Activated T-cell treated with anti-CD3 and anti-CD28 coated beads, Interleukin-2, amount 50 U/mL, for 1 hour (primary cell): ENCODE measurements around the gene SAMD10.
A peak's percentile ranks its signal among the peaks of the same experiment; 100 is the strongest.
"Not testable (repeated sequence)": the region's sequence is repeated elsewhere in the genome, so short reads cannot be mapped to it uniquely, and the experiment has no call there.

Experiments
- DNase-seq: peaks from one replicate; pipeline ENCODE4 v3.0.0-alpha.2; 2020

The SAMD10 gene

GRCh38 chr20:63979557-63980316 lies at the start of gene SAMD10:
SAMD10 (minus strand) TSS chr20:63979642; CDS start chr20:63979467, 175 bp downstream.
- DNase-seq = peak; percentile 70

DNA sequence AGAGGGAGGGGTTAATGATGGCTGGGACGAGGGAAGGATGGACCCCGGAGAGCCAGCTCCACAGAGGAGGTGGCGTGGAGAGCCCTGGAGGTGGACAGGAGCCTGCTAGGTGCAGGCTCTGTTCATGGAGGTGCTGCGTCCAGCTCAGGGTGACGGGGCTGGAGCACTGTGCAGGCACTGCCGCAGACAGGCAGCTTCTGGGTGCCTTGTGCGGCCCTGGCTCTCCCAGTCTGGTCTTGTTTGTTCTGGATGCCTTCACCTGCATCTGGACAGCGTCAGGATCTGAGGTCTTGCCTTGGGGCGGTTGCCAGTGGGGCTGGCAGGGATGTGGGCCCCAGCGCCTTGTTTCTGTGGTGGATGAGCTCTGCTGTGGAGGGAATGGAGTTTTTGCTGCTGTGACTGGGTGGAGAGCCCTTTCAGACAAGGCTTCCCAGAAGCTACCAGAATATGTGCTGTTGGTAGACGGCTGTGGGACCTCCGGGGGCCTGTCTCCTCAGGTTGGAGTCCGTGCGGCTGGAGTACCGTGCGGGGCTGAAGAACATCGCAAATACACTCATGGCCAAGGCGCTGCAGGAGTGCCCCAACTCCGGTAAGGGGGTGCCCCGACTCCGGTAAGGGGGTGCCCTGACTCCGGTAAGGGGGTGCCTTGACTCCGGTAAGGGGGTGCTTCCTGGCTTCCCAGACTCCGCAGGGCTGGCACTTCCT lies 48.7 kb upstream of the SAMD10 start:
- DNase-seq = no peak

- no peak for DNase-seq
Observed at GRCh38 chr20:64025826-64026412, 46.5 kb upstream of the SAMD10 start.

DNA sequence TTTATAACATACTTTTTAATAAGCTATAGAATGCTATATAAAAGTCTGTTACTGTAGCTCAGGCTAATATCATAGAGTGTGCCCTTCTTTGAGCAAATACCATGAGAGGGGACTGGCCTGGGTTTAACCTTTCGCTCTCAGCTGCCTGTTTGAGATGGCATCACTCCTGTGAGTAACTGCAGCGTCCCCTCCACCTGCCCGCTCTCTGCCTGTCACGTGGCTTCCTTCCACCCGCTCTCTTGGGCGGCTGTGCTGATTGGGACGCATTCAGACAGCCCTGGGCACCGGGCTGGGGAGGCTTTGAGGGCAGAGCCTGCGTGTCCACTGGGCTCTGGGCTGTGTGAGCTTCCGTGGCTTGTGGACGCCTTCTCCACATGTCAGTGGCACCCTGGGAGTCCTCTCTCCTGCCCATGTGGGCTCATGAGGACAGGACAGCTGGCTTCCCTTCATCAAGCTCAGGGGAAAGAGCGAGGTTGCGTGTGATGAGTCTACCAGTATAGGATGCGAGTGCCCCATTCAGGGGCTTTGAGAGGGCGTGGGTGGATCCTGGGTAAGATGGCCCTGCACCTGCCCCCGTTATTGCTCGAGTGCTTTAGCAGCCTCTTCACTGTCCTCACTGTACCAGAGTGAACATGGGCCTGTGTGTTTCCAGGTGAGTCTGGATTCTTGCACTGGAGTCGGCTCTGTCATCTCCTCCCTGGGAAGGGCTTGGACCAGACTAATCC lies 45.8 kb upstream of the SAMD10 start:
- DNase-seq = no peak

DNA sequence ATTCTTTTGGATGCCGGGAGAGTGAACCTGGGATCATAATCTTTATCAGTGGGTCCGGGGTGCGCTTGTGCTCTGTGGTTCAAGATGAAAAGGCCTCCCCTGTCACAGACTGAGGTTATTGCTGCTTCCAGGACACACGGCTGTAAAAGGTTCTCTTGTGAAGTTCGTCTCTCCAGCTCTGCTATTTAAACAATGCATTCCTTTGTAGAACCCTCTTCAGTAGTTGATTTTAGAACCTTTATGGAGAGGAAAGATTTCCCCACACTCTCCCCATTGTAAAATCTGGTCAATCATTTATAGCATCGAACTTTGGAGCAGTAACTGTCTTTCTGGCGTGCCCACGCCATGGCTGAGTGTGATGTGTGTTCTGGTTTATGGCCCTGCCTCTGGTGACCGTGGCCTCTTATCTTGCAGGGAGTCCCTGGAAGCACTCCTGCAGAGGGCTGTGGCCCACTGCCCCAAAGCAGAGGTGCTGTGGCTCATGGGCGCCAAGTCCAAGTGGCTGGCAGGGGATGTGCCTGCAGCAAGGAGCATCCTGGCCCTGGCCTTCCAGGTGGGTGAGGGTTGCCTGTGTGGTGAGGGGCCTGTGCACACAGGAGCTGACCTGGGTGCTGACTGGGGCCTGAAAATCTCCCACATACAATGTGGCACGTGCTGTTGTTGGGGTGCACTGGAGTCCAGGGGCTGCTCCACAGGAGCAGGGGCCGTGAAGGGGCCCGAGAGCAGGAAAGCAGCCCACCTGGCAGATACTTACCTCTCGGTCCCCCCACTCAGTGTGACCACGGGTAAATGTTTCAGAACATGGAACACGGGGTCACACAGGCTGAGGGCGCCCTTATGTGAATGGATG lies 44.9 kb upstream of the SAMD10 start:
- DNase-seq = no peak

DNA sequence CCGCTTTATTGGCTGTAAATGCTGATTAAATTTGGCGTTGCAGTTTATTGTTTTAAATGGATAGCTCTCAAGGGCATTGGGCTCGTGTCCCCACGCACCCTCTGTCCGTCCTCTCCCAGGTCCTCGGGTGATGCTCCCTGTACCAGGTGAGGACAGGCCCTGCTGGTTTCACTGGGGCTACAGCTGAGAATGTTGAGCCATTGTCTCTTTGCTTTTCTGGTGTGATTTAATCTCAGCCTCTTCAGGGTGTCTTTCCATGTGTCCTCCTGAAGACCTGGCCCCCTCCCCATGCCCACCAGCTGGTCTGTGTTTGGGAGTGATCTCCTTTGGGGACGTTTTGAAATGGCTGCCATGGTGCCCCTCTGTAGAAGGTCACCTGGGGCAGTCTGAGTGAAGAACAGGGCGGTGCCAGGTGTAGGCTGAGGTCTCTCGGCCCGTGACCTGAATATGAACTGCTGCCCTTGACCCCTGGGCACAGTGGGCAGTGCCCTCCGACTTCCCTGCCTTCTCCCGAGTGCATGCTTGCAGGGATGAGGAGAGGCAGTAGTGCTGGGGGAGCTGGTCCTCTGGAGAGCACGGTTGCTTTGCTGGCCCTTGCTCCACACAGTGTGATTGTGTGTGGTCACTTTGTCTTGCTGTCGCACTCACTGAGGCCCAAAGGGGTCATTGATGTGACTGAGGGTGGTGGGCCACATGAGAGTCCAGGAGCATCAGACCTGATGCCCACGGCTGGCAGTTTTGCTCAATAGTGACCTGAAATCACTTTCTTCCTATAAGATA lies 44.1 kb upstream of the SAMD10 start:
- no peak for DNase-seq

GRCh38 chr20:64022671-64023360 lies 43.4 kb upstream of the SAMD10 start:
- no peak for DNase-seq

- no peak for DNase-seq
Observed at GRCh38 chr20:64021124-64021975, 41.9 kb upstream of the SAMD10 start.

- DNase-seq = no peak
Observed at GRCh38 chr20:64015635-64016034, 36.2 kb upstream of the SAMD10 start.

DNA sequence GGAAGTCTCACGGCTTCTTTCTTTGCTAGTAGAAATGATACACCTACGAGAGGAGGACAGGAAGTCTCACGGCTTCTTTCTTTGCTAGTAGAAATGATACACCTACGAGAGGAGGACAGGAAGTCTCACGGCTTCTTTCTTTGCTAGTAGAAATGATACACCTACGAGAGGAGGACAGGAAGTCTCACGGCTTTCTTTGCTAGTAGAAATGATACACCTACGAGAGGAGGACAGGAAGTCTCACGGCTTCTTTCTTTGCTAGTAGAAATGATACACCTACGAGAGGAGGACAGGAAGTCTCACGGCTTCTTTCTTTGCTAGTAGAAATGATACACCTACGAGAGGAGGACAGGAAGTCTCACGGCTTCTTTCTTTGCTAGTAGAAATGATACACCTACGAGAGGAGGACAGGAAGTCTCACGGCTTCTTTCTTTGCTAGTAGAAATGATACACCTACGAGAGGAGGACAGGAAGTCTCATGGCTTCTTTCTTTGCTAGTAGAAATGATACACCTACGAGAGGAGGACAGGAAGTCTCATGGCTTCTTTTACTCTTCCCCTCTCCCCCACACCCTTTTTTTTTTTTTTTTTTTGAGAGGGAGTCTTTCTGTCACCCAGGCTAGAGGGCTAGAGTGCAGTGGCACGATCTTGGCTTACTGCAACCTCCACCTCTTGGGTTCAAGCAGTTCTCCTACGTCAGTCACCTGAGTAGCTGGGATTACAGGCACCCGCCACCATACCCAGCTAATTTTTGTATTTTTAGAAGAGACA lies 33.1 kb upstream of the SAMD10 start:
- not testable (repeated sequence) for DNase-seq

GRCh38 chr20:64011366-64011779 lies 31.9 kb upstream of the SAMD10 start:
- no peak for DNase-seq

DNA sequence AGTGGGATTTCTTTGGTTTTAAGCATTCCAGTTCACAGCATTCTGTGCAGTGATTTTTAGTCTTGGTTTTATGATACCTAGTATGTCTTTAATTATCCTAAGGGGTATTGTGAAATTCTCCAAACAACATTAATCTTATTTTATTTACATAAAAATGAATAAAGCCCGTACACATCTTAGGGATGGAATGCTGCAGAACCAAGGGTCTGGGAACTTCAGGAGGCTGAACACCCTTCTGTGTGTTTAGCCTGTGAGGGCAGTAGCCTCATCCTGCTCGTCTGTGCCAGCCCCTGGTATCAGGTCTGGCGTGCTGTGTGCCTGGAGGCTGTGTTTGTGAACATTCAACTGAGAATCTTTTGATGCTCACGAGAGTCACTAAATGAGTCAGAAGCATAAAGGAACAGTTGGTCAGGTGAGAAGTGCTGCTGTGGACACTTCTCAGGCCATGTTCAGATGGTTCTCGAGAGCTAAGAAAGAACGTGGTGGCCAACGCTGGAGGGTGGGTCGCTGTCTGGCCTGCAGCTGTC lies 31.3 kb upstream of the SAMD10 start:
- DNase-seq = no peak

DNA sequence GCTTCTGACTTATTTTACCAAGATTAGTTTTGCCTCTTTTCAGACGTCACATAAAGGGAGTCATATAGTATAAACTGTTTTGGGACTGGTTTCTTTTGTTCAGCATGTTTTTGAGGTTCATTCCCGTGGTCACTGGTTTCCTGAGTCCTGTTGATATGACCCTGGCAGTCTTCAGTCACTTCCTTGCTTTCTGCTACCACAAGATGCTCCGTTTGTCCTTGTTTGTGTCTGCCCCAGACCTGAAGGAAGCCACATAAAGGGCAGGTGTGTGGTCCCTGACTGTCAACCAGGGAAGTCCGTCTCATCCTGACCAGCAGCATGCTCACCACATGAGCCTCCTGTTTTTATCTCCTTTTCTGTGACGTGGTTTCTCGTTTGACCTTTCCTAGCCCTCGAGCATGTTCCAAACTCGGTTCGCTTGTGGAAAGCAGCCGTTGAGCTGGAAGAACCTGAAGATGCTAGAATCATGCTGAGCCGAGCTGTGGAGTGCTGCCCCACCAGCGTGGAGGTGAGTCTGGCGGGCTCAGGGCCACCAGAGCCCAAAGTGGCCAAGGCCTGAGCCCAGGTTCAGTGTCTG lies 30.5 kb upstream of the SAMD10 start:
- no peak for DNase-seq

GRCh38 chr20:64006902-64007301 lies 27.5 kb upstream of the SAMD10 start:
- no peak for DNase-seq

GRCh38 chr20:64006490-64006889 lies 27.0 kb upstream of the SAMD10 start:
- no peak for DNase-seq

GRCh38 chr20:64005394-64005793 lies 26.0 kb upstream of the SAMD10 start:
- DNase-seq = no peak

DNA sequence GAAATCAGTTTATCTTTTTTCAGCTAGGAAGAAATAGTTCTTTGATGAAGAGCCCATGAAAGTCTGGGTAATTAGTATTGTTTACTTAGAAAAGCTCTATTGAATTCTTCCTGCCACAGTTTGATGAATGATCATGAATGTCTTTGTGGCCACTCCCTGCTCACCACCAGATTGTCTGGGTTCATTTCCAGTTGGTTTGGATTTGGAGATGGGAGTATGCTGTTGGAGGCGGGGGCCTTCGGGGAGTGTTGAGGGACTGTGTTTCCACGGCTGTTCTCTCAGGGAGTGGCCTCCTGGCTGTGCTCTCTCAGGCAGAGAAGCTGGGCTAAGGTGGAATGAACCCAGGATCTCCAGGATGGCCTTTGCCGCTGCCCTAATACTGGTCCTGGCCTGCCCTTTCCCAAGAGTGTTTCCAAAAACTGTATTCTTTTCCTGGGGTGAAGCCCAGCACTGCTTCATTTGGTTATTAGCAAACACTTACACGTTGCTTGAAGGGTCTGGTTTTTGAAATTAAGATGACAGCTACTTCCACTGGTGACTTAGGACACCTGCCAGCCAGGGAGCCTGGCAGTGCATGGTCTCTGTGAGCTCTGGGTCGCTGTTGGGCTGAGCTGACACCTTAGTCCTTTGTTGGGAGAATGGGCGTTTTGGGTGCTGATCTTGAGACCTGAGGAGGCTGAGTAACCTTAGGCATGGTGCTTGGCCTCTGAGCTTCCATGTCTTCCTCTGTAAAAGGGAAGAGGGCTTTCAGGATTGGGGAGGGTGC lies 24.7 kb upstream of the SAMD10 start:
- no peak for DNase-seq

DNA sequence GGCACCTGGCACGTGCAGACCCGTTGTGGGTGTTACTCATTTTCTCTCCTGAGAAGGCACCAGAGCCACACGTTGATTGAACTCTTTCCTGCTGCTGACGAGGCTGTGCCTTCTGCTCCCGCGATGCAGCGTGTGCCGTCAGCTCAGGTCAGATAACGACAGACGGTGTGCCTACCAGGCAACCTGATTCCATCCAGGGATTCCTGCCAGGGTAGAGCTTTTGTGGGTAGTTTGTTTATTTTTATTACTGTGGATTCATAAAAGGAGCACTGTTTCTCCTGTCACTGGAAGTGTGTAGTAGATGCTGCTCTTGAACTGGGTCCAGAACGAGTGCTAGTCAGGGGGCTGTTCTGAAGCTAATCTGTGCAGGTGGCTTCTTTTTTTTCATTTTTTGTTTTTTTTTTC lies 22.2 kb upstream of the SAMD10 start:
- DNase-seq = no peak
